NT2/D1 (cell line): ENCODE data around the gene EPB41L1.

Source experiments
- SUZ12 ChIP-seq: IDR thresholded peaks from 2 replicates; pipeline ENCODE4 v1.6.1; 2011; ENCODE audit not compliant: insufficient read length, insufficient read depth; ENCODE audit errors: extremely low read depth
- YY1 ChIP-seq: IDR thresholded peaks from 2 replicates; pipeline ENCODE4 v1.6.1; 2011; ENCODE audit not compliant: insufficient read length, insufficient read depth
- ZNF274 ChIP-seq: IDR thresholded peaks from 2 replicates; pipeline ENCODE4 v1.6.1; 2011; ENCODE audit warnings: mild to moderate bottlenecking, low read depth, low read length

DNA sequence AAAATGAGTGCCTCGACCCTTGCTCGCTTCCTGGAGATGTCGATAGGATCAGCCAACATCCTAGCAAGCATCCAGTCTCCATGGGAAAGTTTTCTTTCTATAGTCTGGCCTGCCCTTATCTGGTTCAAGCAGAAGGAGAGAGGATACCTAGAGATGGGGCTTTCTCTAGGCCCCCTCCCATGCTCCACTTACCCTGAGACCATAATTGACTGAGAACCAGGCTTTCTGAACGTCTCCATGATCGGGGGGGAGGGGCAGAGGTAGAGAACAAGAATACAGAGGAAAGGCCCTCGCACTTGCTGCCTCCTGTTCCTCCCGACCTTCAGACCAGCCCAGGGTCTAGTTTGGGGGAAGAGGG lies 31.6 kb upstream of the EPB41L1 start:
- TF ChIP-seq SUZ12 (no peak), YY1 (no peak), ZNF274 (no peak)
